NCI-H2196 treated with DMSO at 0.1 percent for 48 hours (cell line): ENCODE measurements around the gene DDX4.
"Not testable (repeated sequence)": the region's sequence is repeated elsewhere in the genome, so short reads cannot be mapped to it uniquely, and the experiment has no call there.

Experiments used
- DNase-seq: peaks from one replicate; lab custom pipeline; 2025; ENCODE audit not compliant: unreplicated experiment; lab: John Stamatoyannopoulos, UW

The DDX4 gene

DNA sequence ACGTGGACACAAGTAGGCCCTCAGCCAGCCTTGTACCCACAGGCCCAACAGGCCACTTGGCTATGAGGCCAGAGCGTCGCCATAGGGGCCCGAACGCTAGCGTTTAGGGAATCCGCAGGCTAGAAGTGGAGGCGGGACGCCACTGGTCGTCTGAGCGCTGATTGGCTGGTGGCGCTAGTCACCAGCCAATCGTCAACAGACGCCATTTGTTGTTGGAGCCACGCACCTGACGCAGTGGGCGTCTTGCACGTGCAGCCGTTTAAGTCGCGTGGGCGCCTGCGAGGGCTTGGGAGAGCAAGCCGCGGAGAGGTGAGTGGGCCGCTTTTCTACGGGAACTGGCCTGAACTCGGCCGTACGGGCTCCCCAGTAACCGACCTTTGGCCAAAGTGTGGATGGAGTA is at the start of gene DDX4:
Gene DDX4, plus strand, starts transcription at position 269 of the 400 bp plus-strand sequence. CDS start 903 bp downstream, outside the sequence.
- DNase-seq: no peak

DNA sequence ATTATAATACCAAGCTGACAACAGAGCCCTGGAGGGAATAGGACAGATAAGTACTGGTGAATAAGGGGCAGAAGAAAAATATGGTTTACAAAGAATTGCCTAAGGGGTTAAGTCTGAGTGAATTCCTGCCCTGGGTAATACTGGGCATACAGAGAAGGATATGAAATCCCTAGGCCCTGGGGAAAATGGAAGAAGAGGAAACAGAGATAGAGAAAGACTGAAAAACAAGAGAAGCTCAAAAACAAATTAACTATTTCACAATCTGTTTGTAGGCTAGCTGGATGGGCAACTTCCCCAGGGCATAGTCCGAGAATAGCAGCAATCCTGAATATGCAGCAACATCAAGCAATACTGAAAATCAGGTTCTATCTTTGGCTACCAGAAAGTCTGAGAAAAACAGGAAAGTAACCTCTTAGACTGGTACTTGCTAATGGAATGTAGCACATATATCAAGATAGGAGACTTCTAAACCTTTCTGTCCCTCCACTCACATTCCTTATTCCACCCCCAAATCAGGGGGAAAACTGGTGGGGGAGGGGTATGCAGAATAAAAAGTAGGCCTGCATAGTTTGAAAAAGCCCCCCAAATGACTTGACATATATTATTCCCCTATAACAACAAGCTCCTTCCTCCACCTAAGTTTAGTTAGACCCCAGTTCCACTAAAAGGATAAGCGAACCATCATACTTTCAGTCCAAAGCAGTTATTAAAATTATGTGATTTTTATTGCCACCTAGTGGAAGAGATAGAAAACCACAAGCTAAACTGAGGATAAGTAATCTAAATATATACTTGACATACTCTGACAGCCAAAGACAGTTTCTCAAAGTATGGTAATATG is 46.4 kb upstream of the DDX4 start:
- DNase-seq: peak; percentile 1

DNA sequence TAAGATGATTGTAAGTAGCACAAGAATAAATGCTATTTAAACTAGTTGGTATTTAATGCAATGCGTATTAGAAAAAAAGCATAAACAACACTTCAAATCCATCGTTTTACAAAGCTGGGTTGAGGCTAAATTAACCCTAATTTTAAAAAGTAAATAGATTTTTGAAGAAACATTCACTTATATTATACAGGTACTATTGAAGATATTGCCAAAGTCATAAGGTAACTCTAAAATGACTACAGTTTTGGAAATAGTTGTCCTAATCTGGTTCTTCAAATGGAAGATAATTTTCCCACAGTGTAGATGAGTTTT is 45.8 kb upstream of the DDX4 start:
- no peak for DNase-seq

DNA sequence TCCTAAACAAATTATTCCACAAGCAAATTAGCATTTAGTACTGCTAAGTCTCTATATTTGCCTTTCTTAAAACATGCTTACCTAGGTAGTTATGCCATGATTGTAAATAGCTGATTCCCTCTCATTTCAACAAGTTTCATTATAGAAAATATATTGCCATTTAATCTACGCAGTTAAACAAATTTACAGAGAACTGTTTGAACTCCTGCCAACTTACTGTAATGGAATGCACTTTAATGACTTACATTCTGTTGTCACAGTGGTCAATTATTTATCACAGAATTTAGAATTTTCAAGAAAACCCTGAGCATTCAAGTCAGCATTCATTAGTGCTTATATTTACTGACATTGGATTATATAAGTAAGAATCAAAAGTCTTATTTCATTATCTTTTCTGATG is 45.4 kb upstream of the DDX4 start:
- no peak for DNase-seq

DNA sequence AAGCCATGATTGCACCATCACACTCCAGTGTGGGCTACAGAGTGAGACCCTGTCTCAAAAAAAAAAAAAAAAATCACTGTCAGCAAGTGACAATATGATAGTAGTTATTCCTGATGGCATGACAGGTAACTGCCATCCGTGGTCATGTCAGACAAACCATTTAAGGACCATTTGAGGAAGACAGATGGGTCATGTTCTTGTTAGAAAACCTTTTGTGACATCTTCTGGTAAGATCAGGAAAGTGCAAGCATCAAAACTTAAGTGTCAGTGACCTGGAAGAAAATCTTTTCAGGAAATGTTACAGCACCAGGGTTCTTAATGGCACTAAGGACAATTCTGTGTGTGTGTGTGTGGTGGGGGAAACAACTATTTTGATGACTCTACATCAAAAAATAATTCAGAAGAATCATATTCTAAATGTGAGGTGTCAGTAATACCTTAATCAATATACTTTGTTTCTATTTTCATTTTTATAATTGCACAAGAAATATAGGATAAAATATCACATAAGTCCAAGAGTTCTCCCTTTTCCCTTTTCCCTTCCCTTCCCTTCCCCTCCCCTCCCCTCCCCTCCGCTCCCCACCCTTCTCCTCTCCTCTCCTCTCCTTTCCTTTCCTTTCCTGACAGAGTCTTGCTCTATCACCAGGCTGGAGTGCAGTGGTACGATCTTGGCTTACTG is 43.6 kb upstream of the DDX4 start:
- peak; percentile 6 for DNase-seq

DNA sequence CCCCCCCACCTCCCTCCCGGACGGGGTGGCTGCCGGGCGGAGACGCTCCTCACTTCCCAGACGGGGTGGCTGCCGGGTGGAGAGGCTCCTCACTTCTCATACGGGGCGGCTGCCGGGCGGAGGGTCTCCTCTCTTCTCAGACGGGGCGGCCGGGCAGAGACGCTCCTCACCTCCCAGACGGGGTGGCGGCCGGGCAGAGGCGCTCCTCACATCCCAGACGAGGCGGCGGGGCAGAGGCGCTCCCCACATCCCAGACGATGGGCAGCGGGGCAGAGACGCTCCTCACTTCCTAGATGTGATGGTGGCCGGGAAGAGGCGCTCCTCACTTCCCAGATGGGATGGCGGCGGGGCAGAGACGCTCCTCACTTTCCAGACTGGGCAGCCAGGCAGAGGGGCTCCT is 41.2 kb upstream of the DDX4 start:
- not testable (repeated sequence) for DNase-seq

DNA sequence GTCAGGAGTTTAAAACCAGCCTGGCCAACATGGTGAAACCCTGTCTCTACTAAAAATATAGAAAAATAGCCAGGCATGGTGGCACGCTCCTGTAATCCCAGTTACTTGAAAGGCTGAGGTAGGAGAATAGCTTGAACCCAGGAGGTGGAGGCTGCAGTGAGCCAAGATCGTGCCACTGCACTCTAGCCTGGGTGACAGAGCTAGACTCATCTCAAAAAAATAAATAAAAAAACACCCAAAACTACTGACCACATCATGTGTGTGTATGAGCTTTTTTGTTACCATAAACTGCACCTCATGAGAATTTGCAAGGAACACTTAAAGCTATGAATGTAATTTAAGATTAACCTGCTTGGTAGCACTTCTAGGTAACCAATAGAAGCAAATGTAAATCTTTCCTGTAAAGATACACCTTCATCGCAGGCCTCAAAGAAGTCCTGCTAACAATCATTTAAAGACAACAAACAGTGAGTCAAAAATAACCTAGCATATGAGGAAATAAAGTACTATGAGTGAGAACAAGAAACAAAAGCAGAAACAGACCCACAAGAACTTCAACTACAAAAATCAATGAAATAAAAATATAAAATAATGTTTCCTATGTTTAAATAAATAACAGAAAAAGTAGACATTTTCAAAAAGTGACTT is 38.7 kb upstream of the DDX4 start:
- DNase-seq: no peak

DNA sequence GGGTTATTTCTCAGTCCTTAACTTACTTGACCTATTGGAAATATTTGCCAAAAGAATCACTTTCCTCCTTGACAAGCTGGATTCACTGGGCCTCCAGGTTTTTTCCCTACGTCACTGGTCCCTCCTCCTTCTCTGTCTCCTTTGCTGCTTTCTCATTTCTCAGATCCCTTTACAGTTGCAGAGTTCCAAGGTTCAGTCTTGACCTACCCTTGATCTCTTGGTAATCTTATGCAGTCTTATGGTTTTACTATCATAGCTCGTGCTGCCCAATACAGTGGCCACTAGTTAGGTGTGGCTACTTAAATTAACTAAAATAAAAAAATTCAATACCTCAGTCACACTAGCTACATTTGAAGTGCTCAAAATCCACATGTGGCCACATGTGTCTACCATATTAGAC is 37.1 kb upstream of the DDX4 start:
- no peak for DNase-seq

DNA sequence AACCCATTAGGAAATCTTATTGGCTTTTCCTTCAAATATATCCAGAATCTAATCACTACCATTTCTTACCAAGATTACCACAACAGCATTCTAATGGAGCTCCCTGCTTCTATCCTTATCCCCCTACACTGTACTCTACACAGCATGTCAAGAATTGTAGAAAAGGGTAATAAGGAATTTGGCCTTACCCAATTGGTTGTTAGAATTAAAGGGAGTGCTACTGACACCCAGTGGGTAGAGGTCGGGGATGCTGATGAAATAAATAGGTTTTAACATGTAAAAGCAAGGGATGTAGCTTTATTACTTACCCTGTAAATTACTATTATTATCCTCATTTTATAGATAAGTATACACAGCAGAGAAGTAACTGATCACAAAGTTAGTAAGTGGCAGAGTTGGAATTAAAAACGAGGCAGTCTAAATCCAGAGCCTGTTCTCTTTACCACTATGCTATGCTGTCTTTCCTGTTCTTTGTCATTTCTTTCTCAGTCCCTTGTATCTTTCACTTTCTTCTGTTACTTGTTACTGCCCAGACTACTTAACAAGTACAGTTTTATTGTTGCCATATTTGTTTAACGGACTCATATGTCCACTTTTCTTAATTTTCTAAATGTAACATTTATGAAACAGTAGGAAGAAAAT is 36.3 kb upstream of the DDX4 start:
- DNase-seq: no peak

DNA sequence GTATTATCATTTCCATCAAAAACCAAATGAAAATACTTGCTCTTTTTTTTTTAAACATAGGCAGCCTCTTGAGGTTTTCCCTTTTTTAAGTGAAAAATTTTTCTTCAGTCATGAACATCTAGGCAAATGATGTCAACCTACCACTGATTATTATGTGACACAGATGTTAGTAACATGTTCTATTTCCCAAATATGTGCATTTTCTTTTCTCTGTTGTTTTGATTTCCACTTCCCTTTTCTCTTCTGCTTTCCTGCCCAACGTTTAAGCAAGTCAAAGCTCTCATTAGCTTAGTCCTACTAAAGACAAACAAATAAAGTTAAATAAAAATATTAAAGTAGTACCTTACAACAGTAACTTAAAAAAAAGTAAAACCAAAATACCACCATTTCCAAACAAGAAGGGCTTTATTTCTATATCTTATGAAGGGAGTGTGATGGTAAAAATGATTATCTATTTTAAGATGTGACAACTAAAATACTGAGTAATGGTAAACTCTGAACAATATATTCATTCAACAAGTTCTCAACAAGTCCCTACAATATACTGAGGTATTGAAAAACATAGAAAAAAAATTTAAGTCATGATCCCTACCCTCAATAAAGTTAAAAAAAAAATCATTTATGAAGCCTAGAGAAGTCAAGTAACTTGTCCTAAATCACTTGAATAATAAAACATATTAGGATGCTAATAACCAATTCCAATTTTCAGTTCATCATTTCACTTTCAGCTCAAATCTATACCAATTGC is 35.1 kb upstream of the DDX4 start:
- no peak for DNase-seq

DNA sequence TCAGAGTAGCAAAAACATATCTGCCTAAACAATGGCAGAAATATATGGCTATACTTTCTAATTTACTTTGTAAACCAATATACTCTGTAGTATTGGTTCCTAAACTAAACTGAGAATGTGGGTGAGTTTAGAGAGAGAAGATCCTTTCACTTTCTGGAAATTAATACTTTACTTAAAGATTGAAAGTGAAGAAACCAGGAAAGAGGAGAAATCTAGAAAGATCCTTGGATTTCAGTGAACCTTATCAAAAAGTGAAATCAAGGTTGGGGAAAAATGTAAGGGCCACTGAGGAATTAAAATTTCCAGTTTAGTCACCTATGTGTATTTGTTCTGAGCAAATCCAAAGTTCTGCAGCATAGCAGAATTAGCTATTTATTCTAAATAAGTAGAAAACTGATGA is 31.6 kb upstream of the DDX4 start:
- no peak for DNase-seq

DNA sequence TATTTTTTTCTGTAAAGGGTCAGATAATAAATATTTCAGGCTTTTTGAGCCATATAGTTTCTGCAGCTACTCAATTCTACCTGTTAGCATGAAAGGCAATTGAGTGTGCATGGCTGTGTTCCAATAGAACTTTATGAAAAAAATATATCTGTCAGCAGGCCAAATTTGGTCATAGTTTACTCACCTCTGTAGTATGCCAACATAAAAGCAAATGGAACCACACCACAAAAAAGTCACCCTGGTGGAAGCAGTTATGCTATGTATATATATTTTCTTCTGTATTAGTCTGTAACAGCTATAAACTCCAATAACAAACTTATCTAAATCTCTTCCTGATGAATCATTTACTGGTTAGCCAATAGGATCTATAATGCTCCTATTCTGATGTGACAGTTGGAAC is 29.1 kb upstream of the DDX4 start:
- no peak for DNase-seq

DNA sequence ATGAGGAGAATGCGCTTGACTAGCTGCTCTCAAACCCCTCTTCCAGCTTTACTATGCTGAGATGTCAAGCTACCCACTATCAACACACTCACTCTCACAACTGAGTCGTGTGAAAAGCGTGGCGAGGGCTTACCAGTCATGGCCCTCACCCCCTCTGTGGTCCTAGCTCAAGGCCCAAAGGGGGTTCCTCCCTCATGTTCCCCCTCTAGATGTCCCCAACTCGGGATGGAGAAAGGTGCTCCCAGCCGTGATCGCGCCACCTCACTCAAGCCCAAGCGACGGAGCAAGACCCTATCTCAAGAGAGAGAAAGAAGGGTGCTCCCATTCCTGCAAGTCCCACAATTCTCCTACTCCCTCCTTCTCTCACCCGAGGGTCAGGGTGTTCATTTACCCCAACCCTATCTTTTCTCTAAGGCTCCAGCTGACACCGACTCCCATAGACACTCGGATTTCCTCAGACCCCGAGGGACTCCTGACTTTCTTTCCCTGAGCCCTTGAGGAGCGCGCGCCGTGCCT is 26.3 kb upstream of the DDX4 start:
- no peak for DNase-seq

DNA sequence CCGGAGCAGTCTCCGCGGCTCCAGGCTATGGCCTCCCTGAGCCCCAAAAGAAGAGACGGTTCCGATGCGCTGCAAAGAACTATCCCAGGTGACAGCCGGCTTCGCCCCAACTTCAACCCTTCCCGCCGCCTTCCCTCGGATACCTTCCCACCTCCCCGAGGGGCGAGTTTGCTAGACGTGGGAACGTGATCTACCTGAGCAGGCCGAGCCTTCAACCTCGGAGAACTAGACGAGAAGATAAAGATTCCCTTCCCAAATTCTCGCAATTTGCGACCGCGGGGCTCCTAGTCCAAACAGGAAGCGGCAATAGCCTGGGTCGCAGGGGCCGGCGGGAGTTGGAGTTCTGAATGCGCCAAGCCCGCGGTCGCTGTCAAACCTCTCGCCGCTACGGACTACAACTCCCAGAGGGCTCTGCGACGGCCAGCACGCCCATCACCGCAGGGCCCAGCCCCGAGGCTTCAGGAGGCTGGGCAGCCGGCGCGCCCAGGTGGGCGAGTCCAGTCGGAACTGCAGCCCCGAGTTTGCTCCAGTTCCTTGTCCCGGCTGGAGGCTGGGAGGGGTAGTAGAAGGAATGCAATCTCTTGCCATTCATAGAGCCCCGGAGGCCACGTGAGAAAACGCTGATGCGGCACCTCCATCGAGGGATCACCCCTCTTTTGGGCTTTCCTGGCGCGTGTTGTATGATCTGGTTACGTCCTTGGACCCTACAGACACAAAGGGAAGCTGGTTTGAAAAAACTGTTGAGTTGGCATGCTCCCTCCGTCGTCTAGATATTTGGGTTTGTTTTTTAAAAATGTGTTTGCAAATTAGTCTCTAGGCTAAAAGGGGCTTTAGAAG is 25.6 kb upstream of the DDX4 start, which contains the start of gene SLC38A9:
Gene SLC38A9, minus strand, starts transcription at position 302 of the 837 bp plus-strand sequence. CDS start 14,366 bp downstream, outside the sequence.
- DNase-seq: peak; percentile 55

DNA sequence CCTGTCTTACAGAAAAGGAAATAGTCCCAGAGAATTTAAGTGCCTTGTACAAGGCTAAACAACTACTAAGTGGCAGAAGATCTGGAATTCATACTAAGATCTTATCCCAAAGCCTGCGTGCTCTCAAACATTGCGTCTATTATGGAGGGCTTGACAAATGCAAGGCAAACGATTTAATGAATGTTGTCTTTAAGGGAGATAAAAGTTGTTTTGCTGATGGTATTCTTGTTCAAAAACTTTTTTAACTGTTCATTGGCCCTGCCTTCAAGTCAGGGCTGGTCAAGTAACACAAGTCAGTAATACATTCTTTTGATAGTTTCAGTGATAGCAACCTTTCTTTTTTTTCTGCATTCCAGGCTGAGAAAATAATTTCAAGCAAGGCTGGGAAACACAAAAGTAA is 24.0 kb upstream of the DDX4 start:
- DNase-seq: no peak

DNA sequence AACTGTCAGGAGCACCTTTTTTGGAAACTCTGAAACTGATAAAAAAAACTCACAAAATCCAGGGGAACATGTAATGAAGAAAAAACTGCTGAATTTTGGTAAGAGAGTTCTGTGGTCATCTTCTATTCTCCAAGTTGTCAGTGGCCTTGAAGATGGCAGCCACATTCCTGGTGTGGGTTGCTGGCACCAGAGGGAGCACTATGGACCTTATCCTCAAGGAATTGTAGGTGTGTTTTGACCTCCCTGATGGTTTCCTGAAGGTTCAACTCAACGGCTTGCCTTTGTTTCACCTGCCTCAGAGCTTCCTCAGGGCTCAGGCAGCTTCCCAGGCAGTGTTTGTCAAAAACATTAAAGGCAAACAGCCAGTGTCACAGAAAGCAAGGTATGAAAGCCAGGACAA is 23.5 kb upstream of the DDX4 start:
- DNase-seq: no peak

DNA sequence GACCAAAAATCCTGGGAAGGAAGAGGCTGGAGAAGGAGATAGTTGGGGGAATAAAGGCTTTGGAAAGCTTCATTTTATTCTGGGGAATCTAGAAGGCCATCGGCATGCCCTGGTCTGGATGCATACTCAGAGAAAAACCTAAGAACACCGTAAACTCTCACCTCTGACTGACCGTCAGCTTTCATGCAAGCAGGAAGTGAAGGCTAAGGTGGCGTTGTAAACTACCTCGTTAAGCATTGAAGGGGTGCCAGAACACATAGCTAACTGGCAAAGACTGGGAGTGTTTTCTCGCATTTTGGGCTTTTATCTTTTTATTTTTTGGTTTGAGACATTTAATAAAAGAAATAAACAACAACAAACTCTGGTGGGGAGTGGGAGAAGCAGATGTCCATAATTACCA is 23.1 kb upstream of the DDX4 start:
- no peak for DNase-seq

DNA sequence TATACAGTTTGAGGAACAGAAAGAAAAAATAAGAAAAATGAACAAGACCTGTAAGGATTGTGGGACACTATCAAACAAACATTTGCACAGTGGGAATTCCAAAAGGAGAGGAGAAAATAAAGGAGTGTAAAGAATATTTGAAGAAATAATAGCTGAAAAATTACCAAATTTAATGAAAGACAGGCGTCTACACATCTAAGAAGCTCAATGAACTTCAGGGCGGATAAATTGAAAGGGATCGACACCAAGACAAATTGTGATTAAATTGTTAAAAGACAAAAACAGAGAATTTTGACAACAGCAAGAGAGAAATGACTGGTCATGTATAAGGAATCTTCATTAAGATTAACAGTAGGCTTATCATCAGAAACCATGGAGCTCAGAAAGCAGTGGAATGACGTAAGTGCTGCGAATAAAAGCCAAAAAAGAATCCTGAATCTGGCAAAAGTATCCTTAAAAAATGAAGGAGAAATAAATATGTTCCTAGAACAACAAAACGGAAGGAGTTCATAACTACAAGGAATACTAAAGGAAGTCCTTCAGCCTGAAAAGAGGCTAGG is 22.3 kb upstream of the DDX4 start:
- no peak for DNase-seq

DNA sequence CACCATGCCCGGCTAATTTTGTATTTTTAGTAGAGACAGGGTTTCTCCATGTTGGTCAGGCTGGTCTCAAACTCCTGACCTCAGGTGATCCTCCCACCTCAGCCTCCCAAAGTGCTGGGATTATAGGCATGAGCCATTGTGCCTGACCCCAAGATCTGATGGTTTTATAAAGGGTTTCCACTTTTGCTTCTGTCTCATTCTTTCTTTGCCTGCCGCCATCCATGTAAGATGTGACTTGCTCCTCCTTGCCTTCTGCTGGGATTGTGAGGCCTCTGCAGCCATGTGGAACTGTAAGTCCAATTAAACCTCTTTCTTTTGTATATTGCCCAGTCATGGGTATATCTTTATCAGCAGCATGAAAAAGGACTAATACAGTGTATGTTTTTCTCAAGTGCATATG is 18.8 kb upstream of the DDX4 start:
- DNase-seq: not testable (repeated sequence)
